Globus pallidus (tissue), 1 donor: ENCODE data around the gene SLC17A2.

Experiments used
- DNase-seq: peaks from one replicate; pipeline ENCODE4 v3.0.0-alpha.2; 2015; ENCODE audit warnings: low spot score

SLC17A2 gene

DNA sequence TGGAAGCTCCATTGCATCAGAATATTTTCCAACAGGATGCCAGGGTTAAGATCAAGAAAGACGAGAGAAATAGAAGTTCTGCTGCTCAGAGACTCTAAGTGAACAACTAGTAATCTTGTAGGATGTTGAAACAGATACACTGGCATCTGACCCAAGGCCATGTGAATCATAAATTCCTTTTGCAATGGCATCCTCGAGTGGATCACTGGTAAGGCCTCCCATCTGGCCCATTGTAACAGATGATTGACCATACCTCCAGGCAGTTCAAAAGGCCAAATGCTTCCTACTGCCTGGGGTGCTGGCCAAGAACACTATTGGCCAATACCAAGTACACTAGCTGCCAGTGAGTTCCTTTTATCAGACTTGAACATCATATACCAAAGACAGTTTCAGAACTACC lies 46.5 kb downstream of the SLC17A2 start:
- DNase-seq = no peak

DNA sequence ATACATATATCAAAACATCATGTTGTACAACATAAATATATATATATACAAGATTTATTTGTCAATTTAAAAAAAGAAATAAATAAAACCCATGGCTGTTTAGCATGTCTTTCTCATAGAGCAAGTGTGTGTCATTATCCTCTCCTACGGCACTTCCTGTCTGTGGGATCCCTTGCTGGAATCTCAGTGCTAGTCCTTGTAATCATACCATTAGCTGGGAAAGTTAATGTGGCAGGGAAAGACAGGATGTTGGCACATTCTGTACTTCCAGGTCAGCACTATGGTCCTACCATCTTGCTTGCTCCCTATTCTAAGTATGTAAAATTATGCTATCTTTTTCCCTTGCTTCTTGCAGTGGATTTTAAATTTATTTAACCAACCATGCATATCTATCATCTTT lies 47.0 kb downstream of the SLC17A2 start:
- DNase-seq = no peak

GRCh38 chr6:25882051-25882496 lies 48.4 kb downstream of the SLC17A2 start:
- DNase-seq = no peak

- DNase-seq = no peak
Observed at GRCh38 chr6:25880601-25881000, 49.9 kb downstream of the SLC17A2 start.

- DNase-seq = no peak
Observed at GRCh38 chr6:25878721-25879322, 51.7 kb downstream of the SLC17A2 start.

DNA sequence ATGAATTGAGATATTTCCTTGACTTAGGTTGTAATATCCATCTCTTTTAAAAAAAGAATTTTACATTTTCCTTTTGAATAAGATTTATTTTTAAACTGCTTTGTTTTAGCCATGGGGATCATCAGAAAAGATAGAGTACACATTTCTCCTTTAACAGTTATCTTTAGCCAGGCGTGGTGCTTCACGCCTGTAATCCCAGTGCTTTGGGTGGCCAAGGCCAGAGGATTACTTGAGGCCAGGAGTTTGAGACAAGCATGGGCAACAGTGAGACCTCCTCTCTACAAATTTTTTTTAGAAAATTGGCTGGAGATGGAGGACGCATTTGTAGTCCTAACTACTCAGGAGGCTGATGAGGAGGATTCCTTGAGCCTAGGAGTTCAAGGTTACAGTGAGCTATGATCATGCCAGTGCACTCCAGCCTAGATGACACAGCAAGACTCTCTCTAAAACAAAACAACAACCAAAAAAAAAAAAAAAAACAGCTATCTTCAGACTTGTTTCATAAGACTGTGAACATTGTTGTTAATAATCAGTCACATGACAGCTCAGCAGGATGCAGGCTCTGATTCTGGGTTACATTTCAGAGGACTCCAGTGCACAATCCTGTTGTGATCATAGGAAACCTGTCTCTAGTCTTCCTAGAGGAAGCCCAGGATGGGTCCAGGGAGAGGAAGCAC lies 54.4 kb downstream of the SLC17A2 start:
- no peak for DNase-seq

- DNase-seq = no peak
Observed at GRCh38 chr6:25875563-25875905, 55.0 kb downstream of the SLC17A2 start.

DNA sequence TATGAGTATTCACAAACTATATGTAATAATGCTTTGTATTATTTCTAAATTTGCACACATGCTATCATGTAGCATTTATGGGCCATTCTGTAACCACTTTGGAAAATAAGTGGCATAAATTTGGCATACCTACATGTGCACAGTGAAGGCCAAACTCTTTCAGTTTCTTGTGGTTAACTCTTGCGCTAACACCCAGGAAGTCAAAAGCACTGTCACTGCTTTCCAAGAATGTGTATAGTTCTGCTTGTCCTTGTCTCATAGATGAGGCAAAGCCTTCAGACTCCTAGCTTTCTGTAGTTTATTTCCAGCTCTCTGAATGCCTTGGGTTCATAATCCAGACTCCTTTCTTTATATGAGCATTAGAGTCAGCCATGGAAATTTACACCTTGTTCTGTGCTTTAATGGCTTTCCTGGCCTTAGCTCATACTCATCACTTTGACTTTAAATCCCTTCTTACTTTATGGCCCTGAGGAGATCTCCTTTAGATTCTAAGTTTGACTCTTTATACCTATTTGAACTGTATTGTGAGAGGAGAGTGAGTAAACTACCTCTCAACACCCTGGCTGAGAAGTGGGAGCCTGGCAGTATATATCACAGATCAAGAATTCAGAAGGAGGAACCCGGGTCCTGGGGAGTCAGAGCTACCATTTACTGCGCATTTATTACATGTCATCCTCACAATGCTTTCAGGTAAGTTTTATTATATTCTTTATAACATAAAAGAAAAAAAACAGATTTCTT lies 55.5 kb downstream of the SLC17A2 start:
- no peak for DNase-seq

- no peak for DNase-seq
Observed at GRCh38 chr6:25874118-25874517, 56.4 kb downstream of the SLC17A2 start, which contains the start of gene SLC17A3. SLC17A3 (minus strand) TSS chr6:25874243; CDS start chr6:25868387, 5,856 bp downstream.

DNA sequence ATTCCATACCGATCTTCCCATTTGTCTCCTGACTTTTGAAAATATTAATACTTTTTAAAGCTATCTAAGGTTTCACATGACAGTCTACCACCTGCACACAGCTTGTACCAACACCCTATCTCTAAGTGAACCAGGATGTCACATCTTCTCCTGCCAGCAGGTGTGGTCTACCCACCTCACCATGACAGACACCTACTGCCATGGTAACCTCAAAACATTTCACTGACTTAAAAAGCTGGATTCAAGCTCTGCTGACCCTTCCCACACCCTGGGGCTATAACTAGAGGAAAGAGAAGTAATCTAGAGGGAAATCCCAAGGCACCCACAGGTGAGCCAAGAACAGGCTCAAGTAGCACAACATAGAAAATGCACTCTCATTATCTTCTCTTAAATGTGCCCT lies 57.7 kb downstream of the SLC17A2 start:
- no peak for DNase-seq

DNA sequence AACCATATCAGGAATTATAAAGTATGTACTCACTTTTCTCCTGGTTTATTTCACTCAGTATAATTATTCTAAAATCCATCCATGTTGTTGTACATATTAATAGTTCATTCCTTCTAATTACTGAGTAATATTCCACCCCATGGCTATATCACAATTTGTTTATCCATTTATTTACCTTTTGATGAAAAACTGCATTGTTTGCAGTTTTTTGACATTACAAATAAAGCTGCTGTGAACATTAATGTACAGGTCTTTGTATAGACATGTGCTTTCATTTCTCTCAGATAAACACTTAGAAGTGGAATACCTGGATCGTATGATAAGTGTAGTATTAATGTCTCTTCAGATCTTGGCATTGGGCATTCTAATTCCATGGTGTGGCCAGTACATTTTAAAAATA lies 60.7 kb downstream of the SLC17A2 start:
- no peak for DNase-seq

DNA sequence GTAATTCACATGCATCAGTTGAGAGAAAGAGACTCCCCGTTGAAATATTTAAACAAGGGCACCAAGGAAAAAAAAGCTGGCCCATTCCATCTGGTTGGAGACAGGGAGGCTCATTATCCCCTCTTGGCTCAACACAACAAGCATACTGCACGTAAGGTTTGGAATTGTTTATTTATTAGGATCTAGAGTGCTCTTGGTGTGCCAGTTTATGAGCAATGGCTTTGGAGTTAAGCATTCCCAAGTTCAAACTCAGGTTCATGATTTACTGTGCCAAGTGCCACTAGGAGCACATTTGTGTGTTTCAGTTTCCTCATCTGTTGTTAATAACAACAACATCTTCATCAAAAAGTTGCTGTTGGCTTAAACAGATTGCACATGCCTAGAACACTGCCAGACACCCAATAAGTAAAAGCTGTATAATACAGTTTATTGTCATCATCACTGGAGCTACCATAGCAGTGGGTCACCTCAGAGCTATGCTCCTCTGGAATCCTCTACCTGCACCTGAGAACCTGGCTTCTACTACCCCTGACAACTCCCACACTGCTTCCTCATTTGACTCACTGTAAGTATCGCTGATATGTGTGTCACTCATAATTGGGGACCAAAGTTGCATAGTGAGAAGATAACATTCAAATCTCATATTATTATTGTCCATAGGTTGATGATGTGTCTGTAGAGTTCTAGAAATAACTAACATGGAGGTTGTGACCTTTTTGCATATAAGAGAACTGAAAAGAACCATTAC lies 61.9 kb downstream of the SLC17A2 start:
- DNase-seq = no peak

DNA sequence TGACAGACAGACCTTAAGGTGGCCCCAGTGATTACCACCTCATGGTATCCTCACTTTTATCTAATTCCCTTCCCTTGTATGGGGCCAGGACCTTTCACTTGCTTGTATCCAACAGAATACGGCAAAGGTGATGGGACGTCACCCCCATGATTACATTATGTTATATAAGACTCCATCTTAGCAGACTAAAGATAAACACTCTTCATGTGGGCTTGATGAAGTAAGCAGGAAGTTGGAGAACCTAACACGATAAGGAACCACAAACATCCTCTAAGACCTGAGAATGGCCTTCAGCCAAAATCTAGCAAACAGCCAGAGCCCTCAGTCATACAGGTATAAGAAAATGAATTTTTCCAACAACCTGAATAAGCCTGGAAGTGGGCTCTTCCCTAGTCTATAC lies 64.5 kb downstream of the SLC17A2 start:
- DNase-seq = no peak

GRCh38 chr6:25863360-25863759 lies 67.1 kb downstream of the SLC17A2 start:
- no peak for DNase-seq
